Measurements from ENCODE around the gene EFNA5. TPM values are rescaled to one million over a fixed set of nuclear protein-coding genes. Genes with fewer than 3 reads are reported as not detected.

The EFNA5 gene
- total and polyA plus RNA-seq, 10 of the 15 experiments (the other 5 are each of a cell fraction or from before 2014, with no cell fraction given): 0.19 to 12.6 (median 3.9) TPM

- ATAC-seq (no peak), DNase-seq (ENCODE audit: low read depth, low spot score) (no peak), FAIRE-seq (no peak)
- intact Hi-C loops (cut with micrococcal nuclease; ENCODE audit: unreplicated experiment) (no loop called here), in situ Hi-C loops (cut with MboI) (no loop called here)
- SMC1A ChIA-PET (ENCODE audit: uncharacterized antibody, unreplicated experiment): interaction anchor here (0.6 to 8.9 kb wide), 7 partner anchors 9 to 118 kb away, joined by 3 to 106 read pairs (median 4); no protein-coding TSS in a partner anchor
- Histone ChIP-seq H3K9me3 (replicated peaks; ENCODE audit: control insufficient read depth, insufficient read depth, low read length) (no peaks in the 10 kb centered on the region), H3K27ac (ENCODE audit: control insufficient read depth, insufficient read depth) (no peak overlapping the region), H3K4me2 (ENCODE audit: control insufficient read depth, insufficient read depth) (no peak overlapping the region), H3K4me3 (no peak overlapping the region), H3K79me2 (ENCODE audit: control insufficient read depth, insufficient read depth, low read length) (peaks cover 4% of the 10 kb centered on the region), H2AFZ (ENCODE audit: control insufficient read depth, low read depth, low read length) (no peak overlapping the region), H4K20me1 (ENCODE audit: control insufficient read depth, insufficient read depth) (no peaks in the 10 kb centered on the region), H3K36me3 (ENCODE audit: control insufficient read depth in 2 of 2, insufficient read depth in 2 of 2, low read length in 1 of 2) (no peaks in the 10 kb centered on the region), H3K9ac (ENCODE audit: control insufficient read depth, insufficient read depth, low read length) (no peak overlapping the region), H3K27me3 (replicated peaks in 1 of 2; ENCODE audit: control insufficient read depth in 2 of 2, insufficient read depth in 2 of 2, low read length in 1 of 2) (no peaks in the 10 kb centered on the region; a peak in 1 of 4 replicates), H3K4me1 (ENCODE audit: control insufficient read depth, insufficient read depth, low read length) (peaks cover 4% of the 10 kb centered on the region; the same call in 1 of the 2 replicates)
- RAD21 ChIA-PET (ENCODE audit: unreplicated experiment): interaction anchor here (2.4 kb wide), 1 partner anchor 10 kb away, joined by 5 read pairs; no protein-coding TSS in a partner anchor
- POLR2A ChIA-PET: interaction anchor here (0.5 to 1.3 kb wide), 3 partner anchors 14 to 115 kb away, joined by 4 read pairs; no protein-coding TSS in a partner anchor
- CTCF ChIA-PET: no interaction called here
- no TSS peak for BruUV-seq (replicated peaks)
- 47% methylated on average over 11 of the region's 11 CpGs for WGBS (ENCODE audit: insufficient coverage, insufficient replicate concordance, low lambda C conversion rate, missing lambda C conversion rate)
- TF ChIP-seq NR2C1 (IDR thresholded peaks at IDR 0.05): no peak
- no peak for TF ChIP-seq SPI1 (IDR thresholded peaks at IDR 0.05; ENCODE audit: borderline replicate concordance, insufficient read depth, low read depth, low read length)
- no peak for TF ChIP-seq USF2 (IDR thresholded peaks at IDR 0.05; ENCODE audit: borderline replicate concordance, low read depth, low read length)
- TF ChIP-seq NFYB (IDR thresholded peaks at IDR 0.05; ENCODE audit: insufficient read depth, low read depth, low read length): no peak
- TF ChIP-seq YBX1 (IDR thresholded peaks at IDR 0.05): no peak
- TF ChIP-seq WRNIP1 (IDR thresholded peaks at IDR 0.05; ENCODE audit: borderline replicate concordance, low read depth, low read length): no peak
- no peak for TF ChIP-seq RAD21 (IDR thresholded peaks at IDR 0.05; ENCODE audit: insufficient read depth, low read depth, low read length)
- no peak for TF ChIP-seq MYB (IDR thresholded peaks at IDR 0.05; ENCODE audit: borderline replicate concordance, low read depth, low read length)
- no peak for TF ChIP-seq KAT2A (conservative IDR thresholded peaks at IDR 0.05; ENCODE audit: control insufficient read depth, low read depth, low read length)
These were observed 113.6 kb downstream of the EFNA5 start for GRCh38 chr5:107557051-107557658.
